Activated T-helper 2 cell treated with anti-CD3 and anti-CD28 coated beads, Interferon-gamma antibody, Interleukin-2, Interleukin-4, amounts not matched to agents 10 μg/mL and 5 μg/mL and 100 μg/mL, durations not matched to agents 14 hours and 24 hours and 36 hours (primary cell): ENCODE results near the gene ENAH. TPM values are rescaled to one million over a fixed set of nuclear protein-coding genes. Genes with fewer than 3 reads are reported as not detected.

ENCODE experiments used
- DNase-seq: peaks from one replicate; pipeline ENCODE4 v3.0.0; 2021; ENCODE audit warnings: low spot score
- H3K27ac Mint-ChIP-seq: one replicate; pipeline ENCODE4 v1.8.0; 2021; ENCODE audit warnings: mixed read lengths
- H3K27me3 Mint-ChIP-seq: one replicate; pipeline ENCODE4 v1.8.0; 2021; ENCODE audit warnings: low read depth, mixed read lengths
- H3K36me3 Mint-ChIP-seq: one replicate; pipeline ENCODE4 v1.8.0; 2021; ENCODE audit warnings: low read depth, mixed read lengths
- H3K4me1 Mint-ChIP-seq: one replicate; pipeline ENCODE4 v1.8.0; 2021; ENCODE audit warnings: low read depth, mixed read lengths
- H3K4me3 Mint-ChIP-seq: one replicate; pipeline ENCODE4 v1.8.0; 2021; ENCODE audit warnings: low read depth, mild to moderate bottlenecking, moderate library complexity, mixed read lengths
- H3K9me3 Mint-ChIP-seq: one replicate; pipeline ENCODE4 v1.8.0; 2021; ENCODE audit warnings: mixed read lengths
- intact Hi-C: fragments of 100-400 bp; cut with micrococcal nuclease; formaldehyde crosslinking; loops from one replicate; pipeline ENCODE4 v1.15.1; 2023
- total RNA-seq: library from RNA; stranded (reverse); gene quantifications from 2 replicates; pipeline ENCODE4 v1.2.3, GENCODE V29; 2022

ENAH gene
- total RNA-seq, 1 donor from 2014 or later: 0.14 TPM

DNA sequence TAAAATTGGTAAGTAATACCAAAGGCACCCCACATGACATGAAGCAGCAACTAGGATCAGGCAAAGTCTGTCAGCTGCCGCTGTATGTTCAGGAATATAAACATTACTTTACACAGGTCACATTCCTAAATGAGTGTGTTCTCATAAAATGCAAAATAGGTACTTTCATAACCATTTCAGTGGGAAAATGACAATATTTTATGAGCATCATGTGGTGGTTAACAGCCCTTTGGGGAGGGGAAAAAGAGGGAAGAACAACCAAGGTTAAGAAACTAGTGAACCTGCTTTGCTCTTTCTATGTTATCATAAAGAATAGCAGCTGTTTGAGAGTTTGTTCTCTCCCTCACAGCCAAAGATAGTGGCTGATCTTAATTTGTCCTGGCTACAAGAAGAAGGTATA is 119.7 kb downstream of the ENAH start:
- Mint-ChIP-seq H3K36me3 (no peaks in the 10 kb centered on the region), H3K27ac (no peak overlapping the region), H3K4me3 (no peak overlapping the region), H3K4me1 (no peaks in the 10 kb centered on the region), H3K27me3 (peaks cover 40% of the 10 kb centered on the region), H3K9me3 (no peaks in the 10 kb centered on the region)
- no peak for DNase-seq
- intact Hi-C loops: no loop called here

DNA sequence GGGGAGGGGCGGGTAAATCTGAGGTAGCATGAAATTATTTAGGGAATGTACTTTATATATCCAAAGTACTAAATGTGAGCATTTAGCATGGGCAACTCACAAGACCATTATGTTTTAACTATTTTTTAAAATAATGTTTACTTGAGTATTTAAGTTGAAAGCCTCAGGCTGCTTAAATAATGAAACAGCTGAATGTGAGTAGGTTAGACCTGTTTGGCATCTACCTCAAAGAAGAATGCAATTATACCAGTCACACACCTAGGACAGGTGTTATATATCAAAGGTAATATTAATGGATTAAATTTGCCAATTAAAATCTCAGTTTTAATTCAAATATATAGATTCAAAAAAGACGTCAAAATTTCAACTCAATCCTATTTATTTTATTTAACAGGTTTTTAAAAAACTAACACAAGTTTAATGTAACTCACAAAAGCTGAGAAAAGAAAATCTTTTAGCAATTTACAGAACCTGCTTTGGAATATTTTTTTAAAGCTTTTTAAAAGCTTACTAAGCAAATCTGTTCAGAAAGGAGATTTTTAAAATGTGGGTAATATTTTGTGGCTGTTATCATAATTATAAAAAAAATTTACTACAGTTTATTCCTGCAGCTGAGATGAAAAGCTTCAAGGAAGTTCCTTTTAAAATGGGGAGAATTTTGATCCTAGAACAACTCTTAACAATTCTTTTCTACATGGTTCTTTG is 120.5 kb downstream of the ENAH start:
- Mint-ChIP-seq H3K27me3 (peaks cover 40% of the 10 kb centered on the region), H3K36me3 (no peaks in the 10 kb centered on the region), H3K9me3 (no peaks in the 10 kb centered on the region), H3K4me1 (no peaks in the 10 kb centered on the region), H3K27ac (no peak overlapping the region), H3K4me3 (no peak overlapping the region)
- intact Hi-C loops: no loop called here
- DNase-seq: no peak

DNA sequence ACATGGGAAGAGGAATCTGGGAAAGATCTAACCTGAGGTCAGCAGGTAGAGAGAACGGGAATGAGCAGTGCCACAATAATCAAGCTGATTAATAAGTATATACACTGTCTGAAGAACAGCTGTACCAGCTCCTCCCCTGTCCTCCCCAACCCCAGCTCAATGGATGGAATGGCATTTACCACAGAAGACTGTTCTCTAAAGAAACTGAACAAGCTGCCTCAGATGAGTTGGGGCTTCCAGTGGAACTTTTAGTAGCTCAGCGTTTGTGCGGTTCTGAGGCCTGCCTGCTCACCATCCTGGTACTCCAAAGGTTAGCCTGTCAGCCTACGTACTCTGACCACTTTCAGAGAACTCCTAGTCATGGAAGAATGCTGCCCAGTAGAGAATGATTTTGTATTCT is 123.2 kb downstream of the ENAH start:
- H3K27me3 Mint-ChIP-seq: peaks cover 37% of the 10 kb centered on the region
- no peaks in the 10 kb centered on the region for H3K4me1 Mint-ChIP-seq
- no peaks in the 10 kb centered on the region for H3K9me3 Mint-ChIP-seq
- DNase-seq: no peak
- intact Hi-C loops: no loop called here
- H3K36me3 Mint-ChIP-seq: no peaks in the 10 kb centered on the region
- H3K4me3 Mint-ChIP-seq: no peak overlapping the region
- no peak overlapping the region for H3K27ac Mint-ChIP-seq

DNA sequence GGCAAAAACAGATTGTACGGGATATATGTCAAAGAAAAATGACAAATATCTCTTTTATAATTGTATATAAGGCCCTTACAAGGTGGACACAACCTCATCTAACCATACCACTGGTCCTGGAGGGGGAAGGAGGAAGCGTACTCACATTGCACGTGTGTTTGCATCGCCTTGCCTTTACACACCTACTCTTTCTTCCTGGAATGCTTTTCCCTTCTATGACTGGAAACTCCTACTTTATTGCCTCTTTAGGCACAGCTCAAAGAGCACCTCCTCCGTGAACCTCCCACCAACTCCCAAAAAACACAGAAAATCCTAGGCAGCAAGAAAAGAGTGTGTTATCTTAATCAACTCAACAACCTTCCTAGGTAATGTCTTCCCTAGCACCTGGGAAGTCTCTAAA is 125.3 kb downstream of the ENAH start:
- Mint-ChIP-seq H3K27me3 (peaks cover 23% of the 10 kb centered on the region), H3K36me3 (no peaks in the 10 kb centered on the region), H3K4me1 (no peaks in the 10 kb centered on the region), H3K4me3 (no peak overlapping the region), H3K27ac (no peak overlapping the region), H3K9me3 (no peaks in the 10 kb centered on the region)
- intact Hi-C loops: no loop called here
- no peak for DNase-seq

DNA sequence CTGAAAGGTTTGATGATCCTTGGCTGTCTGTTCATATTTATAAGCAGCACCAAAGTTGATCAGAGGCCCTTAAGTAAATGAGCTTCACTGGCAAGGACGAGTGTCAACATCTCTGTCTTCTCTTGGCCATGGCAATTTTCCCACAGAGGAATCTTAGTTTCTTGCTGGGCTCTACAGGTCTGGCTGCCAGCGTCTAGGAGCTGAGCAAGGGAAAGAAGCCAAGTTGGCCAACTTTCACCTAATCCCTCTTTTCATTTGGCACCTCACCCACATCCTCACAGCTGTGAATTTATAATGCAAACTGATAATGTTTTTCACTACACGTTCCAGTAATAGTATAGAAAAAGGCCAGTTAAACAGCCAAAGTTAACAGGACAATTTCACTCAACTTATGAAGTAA is 126.0 kb downstream of the ENAH start:
- no peak overlapping the region for H3K4me3 Mint-ChIP-seq
- peaks cover 23% of the 10 kb centered on the region for H3K27me3 Mint-ChIP-seq
- DNase-seq: no peak
- H3K4me1 Mint-ChIP-seq: no peaks in the 10 kb centered on the region
- H3K9me3 Mint-ChIP-seq: no peaks in the 10 kb centered on the region
- intact Hi-C loops: no loop called here
- no peaks in the 10 kb centered on the region for H3K36me3 Mint-ChIP-seq
- H3K27ac Mint-ChIP-seq: no peak overlapping the region

DNA sequence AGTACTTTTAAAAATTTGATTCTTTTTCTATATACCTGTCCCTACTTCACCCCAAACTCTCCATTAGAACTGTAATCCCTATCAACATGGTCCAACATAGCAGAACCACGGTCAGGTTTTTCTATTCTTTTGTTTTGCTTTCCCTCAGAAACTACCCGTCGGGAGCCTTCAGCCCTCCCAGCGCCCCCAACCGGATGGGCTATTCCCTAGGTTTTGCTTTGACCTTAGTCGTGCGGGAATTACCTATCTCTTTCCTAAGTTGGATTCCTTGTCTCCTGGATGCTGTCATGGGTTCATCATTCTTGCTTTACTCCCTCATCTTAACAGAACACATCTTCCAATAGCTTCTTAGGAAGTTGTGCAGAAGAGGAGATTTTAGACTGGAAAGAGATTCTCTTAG is 127.5 kb downstream of the ENAH start:
- Mint-ChIP-seq H3K4me1 (no peaks in the 10 kb centered on the region), H3K4me3 (no peak overlapping the region), H3K27me3 (peaks cover 11% of the 10 kb centered on the region), H3K27ac (no peak overlapping the region), H3K36me3 (no peaks in the 10 kb centered on the region), H3K9me3 (no peaks in the 10 kb centered on the region)
- DNase-seq: no peak
- intact Hi-C loops: no loop called here

DNA sequence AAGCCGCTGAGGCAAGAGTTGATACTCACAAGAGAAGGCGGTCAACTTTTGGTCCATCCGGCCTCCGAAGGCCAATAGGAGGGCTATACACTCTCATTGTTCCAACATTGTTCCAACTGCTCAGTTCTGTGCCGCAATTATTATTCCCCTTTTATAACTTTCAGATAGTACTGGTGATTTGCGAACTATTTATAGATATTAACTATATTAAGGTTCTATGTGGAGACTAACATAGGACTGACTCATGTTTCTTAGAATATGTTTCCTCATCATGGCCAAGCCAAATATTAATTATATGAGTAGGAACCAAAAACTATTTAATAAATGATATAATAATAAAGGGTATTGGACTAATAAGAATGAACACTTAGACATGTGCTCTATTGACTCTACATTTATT is 128.4 kb downstream of the ENAH start:
- no peak for DNase-seq
- H3K4me3 Mint-ChIP-seq: no peak overlapping the region
- H3K27ac Mint-ChIP-seq: no peak overlapping the region
- no peaks in the 10 kb centered on the region for H3K36me3 Mint-ChIP-seq
- intact Hi-C loops: no loop called here
- peaks cover 10% of the 10 kb centered on the region for H3K27me3 Mint-ChIP-seq
- no peaks in the 10 kb centered on the region for H3K4me1 Mint-ChIP-seq
- H3K9me3 Mint-ChIP-seq: no peaks in the 10 kb centered on the region

DNA sequence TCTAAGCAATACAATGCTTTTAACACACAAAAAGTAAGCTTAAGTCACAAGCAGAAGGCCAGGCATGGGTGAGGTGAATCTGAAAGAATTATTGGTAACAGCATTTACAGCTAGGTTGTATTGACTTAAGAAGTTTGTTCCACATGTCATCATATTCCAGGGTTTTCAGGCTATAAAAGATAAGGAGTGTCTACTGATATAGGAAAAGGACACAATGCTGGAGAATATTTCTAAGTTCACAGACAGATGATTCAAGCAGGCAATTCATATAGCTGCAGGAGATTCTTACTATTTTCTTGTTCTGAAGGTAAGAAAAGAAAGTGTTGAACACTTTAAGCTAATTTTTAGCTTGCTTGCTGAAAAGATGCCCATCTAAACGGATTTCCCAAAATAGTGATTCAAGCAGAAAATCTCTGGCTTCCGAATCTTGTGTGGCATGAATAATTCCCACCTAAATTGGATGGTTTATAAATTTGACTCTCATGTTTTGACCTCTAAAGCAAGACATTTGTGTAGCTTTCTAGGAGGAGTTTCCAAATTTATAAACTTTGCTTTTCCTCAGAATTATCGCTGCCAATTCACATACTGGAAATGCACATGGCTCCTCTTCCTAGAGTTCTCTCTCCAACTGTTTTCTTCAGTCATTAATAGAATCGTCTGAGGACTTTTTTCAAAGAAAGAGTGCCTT is 129.5 kb downstream of the ENAH start:
- intact Hi-C loops: no loop called here
- H3K4me1 Mint-ChIP-seq: no peaks in the 10 kb centered on the region
- H3K36me3 Mint-ChIP-seq: no peaks in the 10 kb centered on the region

DNA sequence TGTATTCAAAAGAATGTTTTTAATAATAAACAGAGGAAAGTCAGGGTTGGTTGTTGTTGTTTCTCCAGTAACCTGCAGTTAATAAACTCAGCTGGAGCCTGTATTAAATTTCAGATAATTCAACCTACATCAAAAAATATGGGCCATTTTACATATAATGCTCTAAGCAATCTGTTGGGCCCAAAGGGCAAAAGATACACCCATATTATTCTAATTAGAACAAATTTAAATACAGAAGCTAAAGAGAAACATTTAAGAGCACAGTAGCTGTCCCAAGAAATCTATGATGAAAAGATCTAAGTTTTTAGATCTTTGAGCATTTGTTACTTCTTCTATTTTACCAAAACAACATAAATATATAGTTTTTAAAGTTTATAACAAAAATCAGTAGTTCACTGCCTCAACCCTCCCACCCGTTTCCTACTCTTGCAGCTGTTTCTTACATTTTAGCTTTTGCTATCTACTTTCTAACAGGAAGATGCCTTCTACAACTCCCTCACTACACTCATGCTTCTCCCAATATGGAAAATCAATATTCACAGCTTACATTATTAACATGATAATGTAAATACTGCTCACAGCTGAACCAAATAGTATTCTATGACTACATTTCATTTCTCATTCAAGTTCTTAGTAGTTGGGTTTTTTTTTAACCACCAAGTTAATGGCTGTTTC is 130.2 kb downstream of the ENAH start:
- H3K4me1 Mint-ChIP-seq: no peaks in the 10 kb centered on the region
- H3K36me3 Mint-ChIP-seq: no peaks in the 10 kb centered on the region
- H3K27me3 Mint-ChIP-seq: peaks cover 12% of the 10 kb centered on the region
- H3K4me3 Mint-ChIP-seq: no peak overlapping the region
- no peaks in the 10 kb centered on the region for H3K9me3 Mint-ChIP-seq
- intact Hi-C loops: no loop called here
- no peak overlapping the region for H3K27ac Mint-ChIP-seq
- no peak for DNase-seq

More for the DNA sequence above, 129.5 kb downstream of the ENAH start:
- no peak for DNase-seq
- Mint-ChIP-seq H3K9me3 (no peaks in the 10 kb centered on the region), H3K27ac (no peak overlapping the region), H3K4me3 (no peak overlapping the region), H3K27me3 (peaks cover 11% of the 10 kb centered on the region)

DNA sequence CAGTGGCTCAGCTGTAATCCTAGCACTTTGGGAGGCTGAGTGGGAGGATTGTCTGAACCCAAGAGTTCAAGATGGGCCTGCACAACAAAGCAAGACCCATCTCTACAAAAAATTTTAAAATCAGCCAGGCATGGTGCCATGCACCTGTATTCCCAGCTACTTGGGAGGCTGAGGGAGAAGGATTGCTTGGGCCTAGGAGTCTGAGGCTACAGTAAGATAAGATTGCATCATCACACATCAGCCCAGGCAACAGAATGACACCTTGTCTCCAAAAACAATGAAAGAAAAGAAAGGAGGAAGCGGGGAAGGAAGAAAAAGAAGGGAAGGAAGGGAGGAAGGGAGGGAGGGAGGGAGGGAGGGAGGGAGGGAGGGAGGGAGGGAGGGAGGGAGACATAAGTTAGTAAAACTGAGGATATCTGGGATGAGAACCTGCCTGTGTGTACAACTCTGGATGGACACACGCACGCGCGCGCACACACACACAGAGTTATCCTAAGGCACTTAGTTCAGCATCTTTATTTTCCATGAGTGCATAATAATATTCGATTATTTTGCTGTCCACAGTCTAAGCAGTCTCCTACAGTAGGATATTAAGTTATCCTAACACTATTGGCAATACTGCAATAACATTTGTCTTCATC is 132.2 kb downstream of the ENAH start:
- H3K4me3 Mint-ChIP-seq: no peak overlapping the region
- no peak for DNase-seq
- H3K27me3 Mint-ChIP-seq: peaks cover 17% of the 10 kb centered on the region
- H3K27ac Mint-ChIP-seq: no peak overlapping the region
- H3K4me1 Mint-ChIP-seq: no peaks in the 10 kb centered on the region
- H3K9me3 Mint-ChIP-seq: no peaks in the 10 kb centered on the region
- H3K36me3 Mint-ChIP-seq: no peaks in the 10 kb centered on the region
- intact Hi-C loops: no loop called here

DNA sequence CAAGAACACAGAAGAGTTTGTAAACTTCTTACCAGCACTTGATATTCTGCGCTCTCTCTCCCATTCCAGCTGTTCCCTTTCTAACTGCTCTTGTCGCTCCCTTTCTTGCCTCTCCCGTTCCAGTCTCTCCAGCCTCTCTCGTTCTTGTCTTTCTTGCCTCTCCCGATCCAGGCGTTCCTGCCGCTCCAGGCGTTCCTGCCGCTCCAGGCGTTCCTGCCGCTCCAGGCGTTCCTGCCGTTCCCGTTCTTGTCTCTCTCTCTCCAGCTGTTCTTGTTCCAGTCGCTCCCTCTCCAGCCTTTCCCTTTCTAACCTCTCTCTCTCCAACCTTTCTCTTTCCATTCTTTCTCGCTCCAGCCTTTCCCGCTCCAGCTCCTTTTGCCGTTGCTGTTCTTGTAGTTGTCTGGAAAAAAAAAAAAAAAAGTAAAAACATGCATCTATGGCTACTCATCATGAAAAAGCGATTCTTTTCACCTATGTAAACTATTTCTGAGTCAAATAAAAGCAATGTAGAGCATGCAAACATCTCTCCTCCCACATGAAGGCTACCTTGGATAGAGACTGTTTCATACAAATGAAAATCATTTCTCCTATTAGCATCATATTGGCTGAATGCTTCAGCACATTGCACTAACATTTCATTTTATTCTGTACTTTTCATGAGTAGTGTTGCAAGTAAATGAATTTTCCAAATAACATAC is 133.6 kb downstream of the ENAH start:
- H3K4me3 Mint-ChIP-seq: no peak overlapping the region
- H3K4me1 Mint-ChIP-seq: no peaks in the 10 kb centered on the region
- DNase-seq: no peak
- peaks cover 16% of the 10 kb centered on the region for H3K27me3 Mint-ChIP-seq
- no peaks in the 10 kb centered on the region for H3K9me3 Mint-ChIP-seq
- intact Hi-C loops: no loop called here
- no peaks in the 10 kb centered on the region for H3K36me3 Mint-ChIP-seq
- no peak overlapping the region for H3K27ac Mint-ChIP-seq

DNA sequence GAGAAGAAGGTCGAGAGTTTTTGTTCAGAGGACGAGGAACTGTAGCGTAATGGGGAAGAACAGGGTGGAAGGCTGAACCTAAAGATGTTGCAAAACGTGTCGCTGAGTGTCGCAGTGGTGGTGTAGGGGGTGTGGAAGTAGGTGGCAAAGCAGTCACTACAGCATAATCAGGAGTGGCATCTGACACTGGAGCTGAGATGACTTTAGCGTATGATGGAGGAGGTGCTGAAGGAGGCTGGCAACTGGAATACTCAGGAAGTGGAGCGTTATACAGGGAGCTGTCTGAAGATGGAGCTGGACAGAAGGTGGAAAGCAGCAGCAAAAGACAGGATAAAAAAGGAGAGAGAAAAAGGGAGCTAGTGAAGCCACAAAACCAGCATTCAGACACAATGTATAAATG is 135.2 kb downstream of the ENAH start:
- no peak for DNase-seq
- intact Hi-C loops: no loop called here
- Mint-ChIP-seq H3K27ac (no peak overlapping the region), H3K4me3 (no peak overlapping the region), H3K4me1 (no peaks in the 10 kb centered on the region), H3K9me3 (no peaks in the 10 kb centered on the region), H3K27me3 (peaks cover 19% of the 10 kb centered on the region), H3K36me3 (no peaks in the 10 kb centered on the region)
